B cell (primary cell): ENCODE measurements around the gene ZMYND8. TPM values are rescaled to one million over a fixed set of nuclear protein-coding genes. Genes with fewer than 3 reads are reported as not detected.

Experiments
- ATAC-seq: fragments of 200-7000 bp; cut with Tn5 transposase; one replicate; pipeline ENCODE4 v1.10.0; 2021; ENCODE audit warnings: low read depth, mild to moderate bottlenecking, moderate number of reproducible peaks, moderate library complexity
- CTCF ChIA-PET: fragments of 350-600 bp; sonication (Branson Sonifier 250); formaldehyde crosslinking; loops from one replicate; lab custom pipeline; 2021; ENCODE audit warnings: antibody characterized with exemption, inconsistent platforms; lab: Charles Lee
- POLR2A ChIA-PET: fragments of 350-600 bp; sonication (Branson Sonifier 250); formaldehyde crosslinking; loops from one replicate; lab custom pipeline; 2021; ENCODE audit warnings: antibody characterized with exemption; lab: Charles Lee
- DNase-seq: peaks from one replicate; pipeline ENCODE4 v3.0.0; 2013
- H2AFZ ChIP-seq: 2 replicates; pipeline ENCODE4 v1.6.1; 2012; ENCODE audit warnings: mild to moderate bottlenecking, low read depth, low read length; ENCODE audit not compliant: insufficient read depth, poor library complexity, severe bottlenecking
- H3K27ac ChIP-seq, 2 donors: 1 replicate in 1 of 2; 2 replicates in 1 of 2; pipeline ENCODE4 v1.5.1; 2012 to 2013; ENCODE audit warnings: low read length in 2 of 2, mild to moderate bottlenecking in 2 of 2, moderate library complexity in 1 of 2
- H3K27me3 ChIP-seq, 4 experiments: fragments of 200-600 bp in 1 of 4; sonication (generic) in 1 of 4; replicated peaks in 1 of 4; 1 replicate in 2 of 4; 2 replicates in 2 of 4; pipeline versions ENCODE4 v1.6.1 to v1.7.0; 2013 to 2016; ENCODE audit warnings: low read length in 3 of 4, mild to moderate bottlenecking in 2 of 4, mixed read lengths in 1 of 4, moderate library complexity in 1 of 4; ENCODE audit not compliant: insufficient read depth in 4 of 4, control insufficient read depth in 3 of 4; ENCODE audit errors: control extremely low read depth in 1 of 4
- H3K36me3 ChIP-seq, 2 experiments: replicated peaks in 1 of 2; 1 replicate in 1 of 2; 2 replicates in 1 of 2; pipeline versions ENCODE4 v1.6.1 to v1.7.1; 2013; ENCODE audit warnings: low read length in 1 of 2; ENCODE audit not compliant: insufficient read depth in 2 of 2, control insufficient read depth in 1 of 2; ENCODE audit errors: control extremely low read depth in 1 of 2, extremely low read depth in 1 of 2
- H3K4me1 ChIP-seq, 2 donors: fragments of 200-600 bp in 1 of 2; sonication (generic) in 1 of 2; 1 replicate in 1 of 2; 2 replicates in 1 of 2; pipeline versions ENCODE4 v1.5.1 to v1.6.1; 2013 to 2017; ENCODE audit warnings: low read length in 2 of 2; ENCODE audit not compliant: control insufficient read depth in 2 of 2, insufficient read depth in 2 of 2
- H3K4me2 ChIP-seq: replicated peaks from 2 replicates; pipeline ENCODE3; 2012; ENCODE audit warnings: mild to moderate bottlenecking, low read depth, low read length; ENCODE audit not compliant: poor library complexity, severe bottlenecking
- H3K4me3 ChIP-seq, 5 experiments: fragments of 200-600 bp in 1 of 5; sonication (generic) in 1 of 5; 1 replicate in 3 of 5; 2 replicates in 2 of 5; pipeline versions ENCODE4 v1.5.1 to v1.7.0; 2011 to 2016; ENCODE audit warnings: low read length in 4 of 5, mild to moderate bottlenecking in 4 of 5, low read depth in 2 of 5, control low read depth in 1 of 5, moderate library complexity in 1 of 5; ENCODE audit not compliant: insufficient read depth in 1 of 5; ENCODE audit errors: control extremely low read depth in 1 of 5, extremely low read depth in 1 of 5
- H3K79me2 ChIP-seq: fragments of 200-600 bp; sonication (generic); one replicate; pipeline ENCODE4 v1.6.0; 2016; ENCODE audit warnings: low read length; ENCODE audit not compliant: control insufficient read depth, insufficient read depth
- H3K9ac ChIP-seq: fragments of 200-600 bp; sonication (generic); 2 replicates; pipeline ENCODE4 v1.6.1; 2017; ENCODE audit warnings: mild to moderate bottlenecking, low read length, moderate library complexity
- H3K9me3 ChIP-seq, 3 donors: one replicate each; pipeline versions ENCODE4 v1.6.1 to v1.7.1; 2013; ENCODE audit warnings: low read length in 2 of 3; ENCODE audit not compliant: control insufficient read depth in 2 of 3, insufficient read depth in 1 of 3; ENCODE audit errors: control extremely low read depth in 1 of 3
- H4K20me1 ChIP-seq: 2 replicates; pipeline ENCODE4 v1.6.0; 2012; ENCODE audit warnings: mild to moderate bottlenecking, low read length; ENCODE audit not compliant: insufficient read depth, control insufficient read depth, poor library complexity, severe bottlenecking
- H3K27ac Mint-ChIP-seq: one replicate; pipeline ENCODE4 v1.8.0; 2021; ENCODE audit warnings: mixed read lengths
- H3K27me3 Mint-ChIP-seq: one replicate; pipeline ENCODE4 v1.8.0; 2021; ENCODE audit warnings: mixed read lengths
- H3K4me1 Mint-ChIP-seq: one replicate; pipeline ENCODE4 v1.8.0; 2021; ENCODE audit warnings: mixed read lengths
- H3K4me3 Mint-ChIP-seq: one replicate; pipeline ENCODE4 v1.8.0; 2021; ENCODE audit warnings: mixed read lengths
- H3K9me3 Mint-ChIP-seq: one replicate; pipeline ENCODE4 v1.8.0; 2022; ENCODE audit warnings: mixed read lengths; ENCODE audit not compliant: insufficient read depth
- EZH2 ChIP-seq: IDR thresholded peaks from 2 replicates; pipeline ENCODE4 v1.6.1; 2012; ENCODE audit warnings: borderline replicate concordance, low read depth, mild to moderate bottlenecking, moderate library complexity, low read length; ENCODE audit not compliant: insufficient read depth, poor library complexity, severe bottlenecking
- WGBS: methylation state at CpG from one replicate; pipeline ENCODE4 v1.1.5; 2013; ENCODE audit warnings: missing lambda C conversion rate; ENCODE audit not compliant: insufficient coverage; 5-methylcytosine and 5-hydroxymethylcytosine counted together
- intact Hi-C: fragments of 100-400 bp; cut with micrococcal nuclease; formaldehyde crosslinking; loops from one replicate; pipeline ENCODE4 v1.10.0; 2022
- polyA plus RNA-seq: library from polyadenylated mRNA; depleted of rRNA; stranded (reverse); fragments of >200 nt; gene quantifications from 2 replicates; pipeline ENCODE4 v1.2.3, GENCODE V29; 2012
- total RNA-seq, 2 donors: library from RNA; stranded (reverse); fragments of 120-200 nt in 1 of 2; gene quantifications; 1 replicate in 1 of 2; 2 replicates in 1 of 2; pipeline versions ENCODE4 v1.2.3 to v1.2.4, GENCODE V29; 2013 to 2022
- TF ChIP-seq, protein P1 (sequence below): fragments of 200-600 bp; IDR thresholded peaks from one replicate; pipeline ENCODE4 v1.8.0; 2022; ENCODE audit warnings: antibody characterized with exemption, mild to moderate bottlenecking

The ZMYND8 gene
- total and polyA plus RNA-seq, 2 donors (not counting 1 experiment from before 2014, with no cell fraction given): 20.3 to 67.2 TPM

DNA sequence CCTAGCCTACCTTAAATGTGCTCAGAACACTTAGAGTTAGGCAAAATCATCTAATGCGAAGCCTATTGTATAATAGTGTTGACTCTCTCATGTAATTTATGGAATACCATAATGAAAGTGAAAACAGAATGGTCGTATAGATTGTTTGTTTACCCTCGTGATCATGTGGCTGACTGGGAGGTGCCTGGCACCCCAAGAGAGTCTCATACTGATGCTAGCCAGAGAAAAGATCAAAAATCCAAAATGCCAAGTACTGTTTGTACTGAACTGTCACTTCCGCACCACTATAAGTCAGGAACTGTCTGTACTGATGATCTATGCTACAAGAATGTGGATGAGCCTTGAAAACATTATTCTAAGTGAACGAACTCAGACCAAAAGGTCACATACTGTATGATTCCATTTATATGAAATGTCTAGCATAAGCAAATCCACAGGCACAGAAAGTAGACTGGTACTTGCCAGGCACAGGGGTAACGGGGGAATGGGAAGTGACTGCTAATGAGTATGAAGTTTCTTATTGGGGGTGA lies 22.4 kb downstream of the ZMYND8 start:
- H3K4me1 Mint-ChIP-seq: peaks cover 44% of the 10 kb centered on the region
- CTCF ChIA-PET: interaction anchor here (1.0 to 1.4 kb wide), 2 partner anchors 50 to 83 kb away, joined by 3 to 8 read pairs; no protein-coding TSS in a partner anchor
- H3K4me3 ChIP-seq: no peak overlapping the region

More for the DNA sequence above, 22.4 kb downstream of the ZMYND8 start:
- Histone ChIP-seq H3K36me3 (peaks cover 15 to 52% of the 10 kb centered on the region in 2 experiments), H2AFZ (no peak overlapping the region), H3K4me1 (peaks cover 4 to 18% of the 10 kb centered on the region in 2 donors), H3K9ac (no peak overlapping the region), H3K27ac (peak overlapping the region in 1 of 2 donors; percentile 3), H3K4me2 (peak overlapping the region; percentile 5), H3K79me2 (peaks cover 100% of the 10 kb centered on the region), H3K27me3 (no peaks in the 10 kb centered on the region), H3K9me3 (no peaks in the 10 kb centered on the region), H4K20me1 (peaks cover 80% of the 10 kb centered on the region)
- Mint-ChIP-seq H3K4me3 (peak overlapping the region; percentile 66), H3K9me3 (no peaks in the 10 kb centered on the region), H3K27me3 (no peaks in the 10 kb centered on the region), H3K27ac (peak overlapping the region; percentile 73)
- no peak for DNase-seq
- intact Hi-C loops: loop anchor here (2.0 to 5.0 kb wide), 2 partner anchors 15 to 38 kb away; no protein-coding TSS in a partner anchor
- 32% methylated on average over 2 of the region's 6 CpGs for WGBS
- TF ChIP-seq, protein P1, sequence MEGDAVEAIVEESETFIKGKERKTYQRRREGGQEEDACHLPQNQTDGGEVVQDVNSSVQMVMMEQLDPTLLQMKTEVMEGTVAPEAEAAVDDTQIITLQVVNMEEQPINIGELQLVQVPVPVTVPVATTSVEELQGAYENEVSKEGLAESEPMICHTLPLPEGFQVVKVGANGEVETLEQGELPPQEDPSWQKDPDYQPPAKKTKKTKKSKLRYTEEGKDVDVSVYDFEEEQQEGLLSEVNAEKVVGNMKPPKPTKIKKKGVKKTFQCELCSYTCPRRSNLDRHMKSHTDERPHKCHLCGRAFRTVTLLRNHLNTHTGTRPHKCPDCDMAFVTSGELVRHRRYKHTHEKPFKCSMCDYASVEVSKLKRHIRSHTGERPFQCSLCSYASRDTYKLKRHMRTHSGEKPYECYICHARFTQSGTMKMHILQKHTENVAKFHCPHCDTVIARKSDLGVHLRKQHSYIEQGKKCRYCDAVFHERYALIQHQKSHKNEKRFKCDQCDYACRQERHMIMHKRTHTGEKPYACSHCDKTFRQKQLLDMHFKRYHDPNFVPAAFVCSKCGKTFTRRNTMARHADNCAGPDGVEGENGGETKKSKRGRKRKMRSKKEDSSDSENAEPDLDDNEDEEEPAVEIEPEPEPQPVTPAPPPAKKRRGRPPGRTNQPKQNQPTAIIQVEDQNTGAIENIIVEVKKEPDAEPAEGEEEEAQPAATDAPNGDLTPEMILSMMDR: no peak
- TF ChIP-seq EZH2: no peak
- POLR2A ChIA-PET: interaction anchor here (0.7 to 1.1 kb wide), 3 partner anchors 9 to 70 kb away, joined by 3 to 4 read pairs (median 4); no protein-coding TSS in a partner anchor
- no peak for ATAC-seq
